C4-2B (cell line): Measurements from ENCODE around the gene SZT2.

Source experiments
- CTCF ChIP-seq: fragments of 450-650 bp; conservative IDR thresholded peaks from 2 replicates; pipeline ENCODE4 v1.5.1; 2017; ENCODE audit warnings: mild to moderate bottlenecking
- ZFX ChIP-seq: fragments of 450-650 bp; IDR thresholded peaks from 2 replicates; pipeline ENCODE4 v1.6.1; 2017

- TF ChIP-seq CTCF, result no peak
- no peak; the same call in 1 of the 2 replicates for TF ChIP-seq ZFX
Observed at GRCh38 chr1:43348809-43349593, 40.7 kb upstream of the SZT2 start.
